Stomach (tissue), 4 donors: Measurements from ENCODE around the gene HDAC1.

ENCODE experiments used
- CTCF ChIP-seq, 7 experiments: fragments of 450-650 bp in 4 of 7; fragments of 200-600 bp in 3 of 7; sonication (generic) in 3 of 7; IDR thresholded peaks; one replicate each; pipeline ENCODE4 v1.5.1; 2016 to 2019; ENCODE audit warnings: antibody characterized with exemption in 7 of 7, control low read depth in 2 of 7, mild to moderate bottlenecking in 1 of 7
- POLR2A ChIP-seq, 4 donors: fragments of 450-650 bp; IDR thresholded peaks; one replicate each; pipeline ENCODE4 v1.6.1; 2016; ENCODE audit warnings: antibody characterized with exemption in 4 of 4, control low read depth in 2 of 4, mild to moderate bottlenecking in 1 of 4, moderate library complexity in 1 of 4

GRCh38 chr1:32269744-32270143 is 22.1 kb upstream of the HDAC1 start:
- TF ChIP-seq POLR2A (IDR thresholded peaks at IDR 0.05): no peak
- TF ChIP-seq CTCF (IDR thresholded peaks at IDR 0.05): no peak
